ENCODE measurements around the gene NUP214. TPM values are rescaled to one million over a fixed set of nuclear protein-coding genes. Genes with fewer than 3 reads are reported as not detected.

Gene NUP214
- total RNA-seq, 2 donors from 2014 or later: 43.9 to 115 TPM

GRCh38 chr9:131180454-131180853 is 55.1 kb downstream of the NUP214 start:
- 69% methylated on average over 6 of the region's 6 CpGs for WGBS
- intact Hi-C loops (cut with DNase I): no loop called here

GRCh38 chr9:131181091-131181681 is 55.8 kb downstream of the NUP214 start:
- no peaks in the 10 kb centered on the region for H3K9me3 ChIP-seq
- intact Hi-C loops (cut with DNase I): no loop called here
- H3K27ac ChIP-seq: no peak overlapping the region
- H3K4me3 ChIP-seq: no peak overlapping the region
- DNase-seq (ENCODE audit: low spot score): no peak
- H3K27me3 ChIP-seq (replicated peaks; ENCODE audit: insufficient read depth): no peaks in the 10 kb centered on the region
- no peak for TF ChIP-seq POLR2A (IDR thresholded peaks at IDR 0.05)
- TF ChIP-seq CTCF (IDR thresholded peaks at IDR 0.05): peak in 1 of 4 experiments; percentile 25
- 90% methylated on average over 6 of the region's 6 CpGs for WGBS
- no peaks in the 10 kb centered on the region for H3K4me1 ChIP-seq (replicated peaks)
- H3K36me3 ChIP-seq: peaks cover 0 to 6% of the 10 kb centered on the region in 2 donors

More at GRCh38 chr9:131180454-131180853, 55.1 kb downstream of the NUP214 start:
- Histone ChIP-seq H3K9me3 (no peaks in the 10 kb centered on the region), H3K4me3 (no peak overlapping the region), H3K36me3 (peaks cover 0 to 6% of the 10 kb centered on the region in 2 donors), H3K4me1 (replicated peaks) (no peaks in the 10 kb centered on the region), H3K27ac (no peak overlapping the region), H3K27me3 (replicated peaks; ENCODE audit: insufficient read depth) (no peaks in the 10 kb centered on the region)
- no peak for DNase-seq (ENCODE audit: low spot score)
- no peak for TF ChIP-seq POLR2A (IDR thresholded peaks at IDR 0.05)

- H3K36me3 ChIP-seq: peaks cover 0 to 7% of the 10 kb centered on the region in 2 donors
- H3K4me1 ChIP-seq (replicated peaks): no peaks in the 10 kb centered on the region
- H3K27me3 ChIP-seq (replicated peaks; ENCODE audit: insufficient read depth): no peaks in the 10 kb centered on the region
- no peak for DNase-seq (ENCODE audit: low spot score)
- H3K9me3 ChIP-seq: no peaks in the 10 kb centered on the region
- H3K27ac ChIP-seq: no peak overlapping the region
- TF ChIP-seq POLR2A (IDR thresholded peaks at IDR 0.05) (no peak), CTCF (IDR thresholded peaks at IDR 0.05) (no peak), POLR2AphosphoS5 (IDR thresholded peaks at IDR 0.05) (no peak)
- no peak overlapping the region for H3K4me3 ChIP-seq
- WGBS: 95% methylated on average over 3 of the region's 3 CpGs
- intact Hi-C loops (cut with DNase I): no loop called here
Observed at GRCh38 chr9:131185924-131186323, 60.5 kb downstream of the NUP214 start.

- H3K36me3 ChIP-seq: peaks cover 0 to 7% of the 10 kb centered on the region in 2 donors
- no peak overlapping the region for H3K27ac ChIP-seq
- WGBS: 88% methylated on average over 4 of the region's 4 CpGs
- H3K4me1 ChIP-seq (replicated peaks): no peaks in the 10 kb centered on the region
- no peak overlapping the region for H3K4me3 ChIP-seq
- no peak for DNase-seq (ENCODE audit: low spot score)
- H3K9me3 ChIP-seq: no peaks in the 10 kb centered on the region
- intact Hi-C loops (cut with DNase I): no loop called here
- TF ChIP-seq POLR2A (IDR thresholded peaks at IDR 0.05) (no peak), POLR2AphosphoS5 (IDR thresholded peaks at IDR 0.05) (no peak), CTCF (IDR thresholded peaks at IDR 0.05) (no peak)
- H3K27me3 ChIP-seq (replicated peaks; ENCODE audit: insufficient read depth): no peaks in the 10 kb centered on the region
Observed at GRCh38 chr9:131186622-131187021, 61.2 kb downstream of the NUP214 start.

GRCh38 chr9:131187957-131188356 is 62.6 kb downstream of the NUP214 start:
- Histone ChIP-seq H3K27me3 (replicated peaks; ENCODE audit: insufficient read depth) (no peaks in the 10 kb centered on the region), H3K9me3 (no peaks in the 10 kb centered on the region), H3K4me1 (replicated peaks) (no peaks in the 10 kb centered on the region), H3K36me3 (peaks cover 0 to 7% of the 10 kb centered on the region in 2 donors), H3K4me3 (no peak overlapping the region), H3K27ac (no peak overlapping the region)
- no peak for DNase-seq (ENCODE audit: low spot score)
- intact Hi-C loops (cut with DNase I): no loop called here
- TF ChIP-seq CTCF (IDR thresholded peaks at IDR 0.05) (no peak), POLR2AphosphoS5 (IDR thresholded peaks at IDR 0.05) (no peak), POLR2A (IDR thresholded peaks at IDR 0.05) (no peak)
- WGBS: 97% methylated on average over 4 of the region's 4 CpGs

All from prostate gland (tissue), 2 donors.